HepG2 (cell line): ENCODE results near the gene LURAP1L. TPM values are rescaled to one million over a fixed set of nuclear protein-coding genes. Genes with fewer than 3 reads are reported as not detected.
A peak's percentile ranks its signal among the peaks of the same experiment; 100 is the strongest.

Experiments
- BCL6 ChIP-seq: IDR thresholded peaks from 2 replicates; pipeline ENCODE4 v1.6.1; 2016; ENCODE audit warnings: missing genetic modification reagents, missing compliant biosample characterization
- ELF1 ChIP-seq: sonication (generic); formaldehyde crosslinking; IDR thresholded peaks from 2 replicates; pipeline ENCODE4 v1.4.0; 2020; ENCODE audit warnings: missing genetic modification reagents
- ERF ChIP-seq: IDR thresholded peaks from 2 replicates; pipeline ENCODE4 v1.6.1; 2018; ENCODE audit warnings: missing biosample characterization, missing genetic modification reagents
- IKZF1 ChIP-seq: fragments of 450-650 bp; IDR thresholded peaks from 2 replicates; pipeline ENCODE4 v1.7.1; 2016
- KDM3A ChIP-seq: IDR thresholded peaks from 2 replicates; pipeline ENCODE4 v1.6.1; 2018; ENCODE audit warnings: low read depth, missing compliant biosample characterization
- KDM5A ChIP-seq: fragments of 200-600 bp; sonication (generic); IDR thresholded peaks from 2 replicates; pipeline ENCODE4 v1.7.0; 2018; ENCODE audit warnings: antibody characterized with exemption, mild to moderate bottlenecking, low read length, borderline replicate concordance
- MED1 ChIP-seq: sonication (generic); formaldehyde crosslinking; IDR thresholded peaks from 2 replicates; pipeline ENCODE4 v1.4.0; 2020; ENCODE audit warnings: missing genetic modification reagents
- RBFOX2 ChIP-seq: fragments of 200-400 bp; formaldehyde crosslinking; IDR thresholded peaks from 2 replicates; pipeline ENCODE4 v1.6.1; 2017; ENCODE audit warnings: low read depth, mild to moderate bottlenecking, low read length
- RFXANK ChIP-seq: IDR thresholded peaks from 2 replicates; pipeline ENCODE4 v1.6.1; 2016
- SAP130 ChIP-seq: IDR thresholded peaks from 2 replicates; pipeline ENCODE4 v1.6.1; 2016; ENCODE audit warnings: low read depth
- U2AF2 ChIP-seq: fragments of 200-400 bp; formaldehyde crosslinking; IDR thresholded peaks from 2 replicates; pipeline ENCODE4 v1.6.1; 2017; ENCODE audit warnings: low read depth, mild to moderate bottlenecking, low read length
- ZNF331 ChIP-seq: sonication (generic); formaldehyde crosslinking; IDR thresholded peaks from 2 replicates; pipeline ENCODE4 v1.4.0; 2020; ENCODE audit warnings: missing genetic modification reagents
- ZNF460 ChIP-seq: sonication (generic); formaldehyde crosslinking; IDR thresholded peaks from 2 replicates; pipeline ENCODE4 v1.5.1; 2020; ENCODE audit warnings: missing genetic modification reagents, mild to moderate bottlenecking, borderline replicate concordance
- ZNF501 ChIP-seq: sonication (generic); formaldehyde crosslinking; IDR thresholded peaks from 2 replicates; pipeline ENCODE4 v1.5.1; 2020; ENCODE audit warnings: mild to moderate bottlenecking, moderate library complexity, missing genetic modification reagents
- ZNF629 ChIP-seq: sonication (generic); formaldehyde crosslinking; conservative IDR thresholded peaks from 2 replicates; pipeline ENCODE4 v1.5.0; 2020; ENCODE audit warnings: missing genetic modification reagents
- ZNF775 ChIP-seq: sonication (generic); formaldehyde crosslinking; IDR thresholded peaks from 2 replicates; pipeline ENCODE4 v1.4.0; 2020; ENCODE audit warnings: missing genetic modification reagents, mild to moderate bottlenecking, moderate library complexity, borderline replicate concordance
- ZSCAN29 ChIP-seq: sonication (generic); formaldehyde crosslinking; conservative IDR thresholded peaks from 2 replicates; pipeline ENCODE4 v1.4.0; 2020; ENCODE audit warnings: mild to moderate bottlenecking, missing genetic modification reagents
- polyA plus RNA-seq, 8 experiments: library from polyadenylated mRNA; depleted of rRNA in 3 of 8; stranded (reverse) in 7 of 8; unstranded in 1 of 8; fragments of >200 nt; fragmentation: Illumina TruSeq in 4 of 8; extraction: Trizol in 4 of 8; gene quantifications; 2 replicates each; pipeline versions ENCODE4 v1.2.1 to v1.2.3, GENCODE V29; 2011 to 2016; ENCODE audit warnings: low read depth in 4 of 8, missing spikeins in 1 of 8, mixed read lengths in 1 of 8; ENCODE audit not compliant: insufficient read depth in 1 of 8
- total RNA-seq, 5 experiments: library from RNA; depleted of rRNA; stranded (reverse); fragments of >200 nt; fragmentation: Illumina TruSeq; extraction: Trizol; gene quantifications; 2 replicates each; pipeline ENCODE4 v1.2.3, GENCODE V29; 2016; ENCODE audit warnings: low read depth in 1 of 5
- TF ChIP-seq, protein P1 (sequence below): sonication (generic); formaldehyde crosslinking; IDR thresholded peaks from 2 replicates; pipeline ENCODE4 v1.9.0; 2021; ENCODE audit warnings: missing genetic modification reagents, borderline replicate concordance
- TF ChIP-seq, protein P2 (sequence below): sonication (generic); formaldehyde crosslinking; IDR thresholded peaks from 2 replicates; pipeline ENCODE4 v1.5.0; 2020; ENCODE audit warnings: mild to moderate bottlenecking, missing genetic modification reagents
- TF ChIP-seq, protein P3 (sequence below): sonication (generic); formaldehyde crosslinking; IDR thresholded peaks from 2 replicates; pipeline ENCODE4 v1.5.0; 2020; ENCODE audit warnings: mild to moderate bottlenecking, missing genetic modification reagents
- TF ChIP-seq, protein P4 (sequence below): sonication (generic); formaldehyde crosslinking; IDR thresholded peaks from 2 replicates; pipeline ENCODE4 v1.4.0; 2020; ENCODE audit warnings: missing genetic modification reagents
- TF ChIP-seq, protein P5 (sequence below): fragments of 450-650 bp; IDR thresholded peaks from 2 replicates; pipeline ENCODE4 v1.6.1; 2017

The LURAP1L gene
- total and polyA plus RNA-seq, 2 of the 13 experiments (the other 11 are each of a cell fraction or from before 2014, with no cell fraction given), result 6.7 to 16.6 TPM

DNA sequence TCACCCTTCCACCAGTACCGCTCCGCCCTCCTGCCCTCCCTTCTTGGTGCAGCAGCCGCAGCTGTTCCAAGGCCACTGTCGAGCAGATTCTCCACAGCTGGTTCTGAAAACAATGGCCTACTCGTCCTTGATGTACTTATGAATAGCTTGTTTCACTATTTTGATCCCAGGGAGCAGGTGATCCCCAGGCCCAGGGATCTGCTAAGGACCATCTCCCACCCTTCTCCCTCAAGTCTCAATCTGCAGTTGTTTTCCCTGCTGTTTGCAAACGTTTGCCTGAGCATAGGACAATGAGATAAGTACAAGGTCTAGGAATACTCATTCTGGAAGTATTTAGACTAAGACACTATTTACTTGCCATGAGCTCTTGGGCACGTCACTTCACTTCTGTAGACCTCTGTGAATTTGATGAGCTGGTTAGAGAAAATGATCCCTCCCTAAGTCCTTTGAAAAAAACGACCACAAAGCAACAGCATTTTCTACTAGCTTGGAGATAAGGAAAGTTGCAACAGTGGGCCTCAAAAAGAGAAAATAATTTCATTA, 1.8 kb downstream of the LURAP1L start (continued):
- TF ChIP-seq KDM5A (peak; percentile 25; the same call in 1 of the 2 replicates), IKZF1 (no peak), SAP130 (CRISPR knock-in tag) (no peak), ZNF460 (CRISPR knock-in tag) (no peak), U2AF2 (no peak), ZNF331 (CRISPR knock-in tag) (no peak), ZNF501 (CRISPR knock-in tag) (peak; percentile 36), BCL6 (no peak), RFXANK (CRISPR knock-in tag) (no peak), ERF (CRISPR knock-in tag) (no peak), RBFOX2 (no peak), ZSCAN29 (CRISPR knock-in tag) (peak; percentile 1; the same call in 1 of the 2 replicates), ELF1 (no peak), ZNF629 (no peak), KDM3A (CRISPR knock-in tag) (no peak), MED1 (CRISPR knock-in tag) (no peak), ZNF775 (CRISPR knock-in tag) (no peak)
- TF ChIP-seq, protein P1, sequence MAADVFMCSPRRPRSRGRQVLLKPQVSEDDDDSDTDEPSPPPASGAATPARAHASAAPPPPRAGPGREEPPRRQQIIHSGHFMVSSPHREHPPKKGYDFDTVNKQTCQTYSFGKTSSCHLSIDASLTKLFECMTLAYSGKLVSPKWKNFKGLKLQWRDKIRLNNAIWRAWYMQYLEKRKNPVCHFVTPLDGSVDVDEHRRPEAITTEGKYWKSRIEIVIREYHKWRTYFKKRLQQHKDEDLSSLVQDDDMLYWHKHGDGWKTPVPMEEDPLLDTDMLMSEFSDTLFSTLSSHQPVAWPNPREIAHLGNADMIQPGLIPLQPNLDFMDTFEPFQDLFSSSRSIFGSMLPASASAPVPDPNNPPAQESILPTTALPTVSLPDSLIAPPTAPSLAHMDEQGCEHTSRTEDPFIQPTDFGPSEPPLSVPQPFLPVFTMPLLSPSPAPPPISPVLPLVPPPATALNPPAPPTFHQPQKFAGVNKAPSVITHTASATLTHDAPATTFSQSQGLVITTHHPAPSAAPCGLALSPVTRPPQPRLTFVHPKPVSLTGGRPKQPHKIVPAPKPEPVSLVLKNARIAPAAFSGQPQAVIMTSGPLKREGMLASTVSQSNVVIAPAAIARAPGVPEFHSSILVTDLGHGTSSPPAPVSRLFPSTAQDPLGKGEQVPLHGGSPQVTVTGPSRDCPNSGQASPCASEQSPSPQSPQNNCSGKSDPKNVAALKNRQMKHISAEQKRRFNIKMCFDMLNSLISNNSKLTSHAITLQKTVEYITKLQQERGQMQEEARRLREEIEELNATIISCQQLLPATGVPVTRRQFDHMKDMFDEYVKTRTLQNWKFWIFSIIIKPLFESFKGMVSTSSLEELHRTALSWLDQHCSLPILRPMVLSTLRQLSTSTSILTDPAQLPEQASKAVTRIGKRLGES (CRISPR knock-in tag), result no peak
- TF ChIP-seq, protein P2, sequence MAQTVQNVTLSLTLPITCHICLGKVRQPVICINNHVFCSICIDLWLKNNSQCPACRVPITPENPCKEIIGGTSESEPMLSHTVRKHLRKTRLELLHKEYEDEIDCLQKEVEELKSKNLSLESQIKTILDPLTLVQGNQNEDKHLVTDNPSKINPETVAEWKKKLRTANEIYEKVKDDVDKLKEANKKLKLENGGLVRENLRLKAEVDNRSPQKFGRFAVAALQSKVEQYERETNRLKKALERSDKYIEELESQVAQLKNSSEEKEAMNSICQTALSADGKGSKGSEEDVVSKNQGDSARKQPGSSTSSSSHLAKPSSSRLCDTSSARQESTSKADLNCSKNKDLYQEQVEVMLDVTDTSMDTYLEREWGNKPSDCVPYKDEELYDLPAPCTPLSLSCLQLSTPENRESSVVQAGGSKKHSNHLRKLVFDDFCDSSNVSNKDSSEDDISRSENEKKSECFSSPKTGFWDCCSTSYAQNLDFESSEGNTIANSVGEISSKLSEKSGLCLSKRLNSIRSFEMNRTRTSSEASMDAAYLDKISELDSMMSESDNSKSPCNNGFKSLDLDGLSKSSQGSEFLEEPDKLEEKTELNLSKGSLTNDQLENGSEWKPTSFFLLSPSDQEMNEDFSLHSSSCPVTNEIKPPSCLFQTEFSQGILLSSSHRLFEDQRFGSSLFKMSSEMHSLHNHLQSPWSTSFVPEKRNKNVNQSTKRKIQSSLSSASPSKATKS (CRISPR knock-in tag), result no peak
- TF ChIP-seq, protein P3, sequence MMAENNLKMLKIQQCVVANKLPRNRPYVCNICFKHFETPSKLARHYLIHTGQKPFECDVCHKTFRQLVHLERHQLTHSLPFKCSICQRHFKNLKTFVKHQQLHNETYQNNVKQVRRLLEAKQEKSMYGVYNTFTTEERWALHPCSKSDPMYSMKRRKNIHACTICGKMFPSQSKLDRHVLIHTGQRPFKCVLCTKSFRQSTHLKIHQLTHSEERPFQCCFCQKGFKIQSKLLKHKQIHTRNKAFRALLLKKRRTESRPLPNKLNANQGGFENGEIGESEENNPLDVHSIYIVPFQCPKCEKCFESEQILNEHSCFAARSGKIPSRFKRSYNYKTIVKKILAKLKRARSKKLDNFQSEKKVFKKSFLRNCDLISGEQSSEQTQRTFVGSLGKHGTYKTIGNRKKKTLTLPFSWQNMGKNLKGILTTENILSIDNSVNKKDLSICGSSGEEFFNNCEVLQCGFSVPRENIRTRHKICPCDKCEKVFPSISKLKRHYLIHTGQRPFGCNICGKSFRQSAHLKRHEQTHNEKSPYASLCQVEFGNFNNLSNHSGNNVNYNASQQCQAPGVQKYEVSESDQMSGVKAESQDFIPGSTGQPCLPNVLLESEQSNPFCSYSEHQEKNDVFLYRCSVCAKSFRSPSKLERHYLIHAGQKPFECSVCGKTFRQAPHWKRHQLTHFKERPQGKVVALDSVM (CRISPR knock-in tag), result no peak
- TF ChIP-seq, protein P4, sequence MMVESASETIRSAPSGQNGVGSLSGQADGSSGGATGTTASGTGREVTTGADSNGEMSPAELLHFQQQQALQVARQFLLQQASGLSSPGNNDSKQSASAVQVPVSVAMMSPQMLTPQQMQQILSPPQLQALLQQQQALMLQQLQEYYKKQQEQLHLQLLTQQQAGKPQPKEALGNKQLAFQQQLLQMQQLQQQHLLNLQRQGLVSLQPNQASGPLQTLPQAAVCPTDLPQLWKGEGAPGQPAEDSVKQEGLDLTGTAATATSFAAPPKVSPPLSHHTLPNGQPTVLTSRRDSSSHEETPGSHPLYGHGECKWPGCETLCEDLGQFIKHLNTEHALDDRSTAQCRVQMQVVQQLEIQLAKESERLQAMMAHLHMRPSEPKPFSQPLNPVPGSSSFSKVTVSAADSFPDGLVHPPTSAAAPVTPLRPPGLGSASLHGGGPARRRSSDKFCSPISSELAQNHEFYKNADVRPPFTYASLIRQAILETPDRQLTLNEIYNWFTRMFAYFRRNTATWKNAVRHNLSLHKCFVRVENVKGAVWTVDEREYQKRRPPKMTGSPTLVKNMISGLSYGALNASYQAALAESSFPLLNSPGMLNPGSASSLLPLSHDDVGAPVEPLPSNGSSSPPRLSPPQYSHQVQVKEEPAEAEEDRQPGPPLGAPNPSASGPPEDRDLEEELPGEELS, result no peak
- TF ChIP-seq, protein P5, sequence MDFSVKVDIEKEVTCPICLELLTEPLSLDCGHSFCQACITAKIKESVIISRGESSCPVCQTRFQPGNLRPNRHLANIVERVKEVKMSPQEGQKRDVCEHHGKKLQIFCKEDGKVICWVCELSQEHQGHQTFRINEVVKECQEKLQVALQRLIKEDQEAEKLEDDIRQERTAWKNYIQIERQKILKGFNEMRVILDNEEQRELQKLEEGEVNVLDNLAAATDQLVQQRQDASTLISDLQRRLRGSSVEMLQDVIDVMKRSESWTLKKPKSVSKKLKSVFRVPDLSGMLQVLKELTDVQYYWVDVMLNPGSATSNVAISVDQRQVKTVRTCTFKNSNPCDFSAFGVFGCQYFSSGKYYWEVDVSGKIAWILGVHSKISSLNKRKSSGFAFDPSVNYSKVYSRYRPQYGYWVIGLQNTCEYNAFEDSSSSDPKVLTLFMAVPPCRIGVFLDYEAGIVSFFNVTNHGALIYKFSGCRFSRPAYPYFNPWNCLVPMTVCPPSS, result no peak
